Spinal cord (tissue), 10 donors: ENCODE measurements around the gene AXIN2. TPM values are rescaled to one million over a fixed set of nuclear protein-coding genes. Genes with fewer than 3 reads are reported as not detected.

Source experiments
- DNase-seq, 6 donors: peaks; one replicate each; pipeline versions ENCODE4 v3.0.0 to v3.0.0-alpha.2; 2013 to 2015; ENCODE audit warnings: low spot score in 6 of 6, low read depth in 4 of 6
- H3K27ac ChIP-seq: one replicate; pipeline ENCODE4 v1.5.1; 2013; ENCODE audit warnings: low read depth, low read length, control low read depth
- H3K27me3 ChIP-seq: one replicate; pipeline ENCODE4 v1.6.1; 2013; ENCODE audit warnings: low read length; ENCODE audit not compliant: control insufficient read depth, insufficient read depth
- H3K36me3 ChIP-seq: one replicate; pipeline ENCODE4 v1.6.1; 2013; ENCODE audit warnings: low read length; ENCODE audit not compliant: control insufficient read depth, insufficient read depth
- H3K4me1 ChIP-seq: one replicate; pipeline ENCODE4 v1.6.1; 2013; ENCODE audit warnings: low read length; ENCODE audit not compliant: control insufficient read depth, insufficient read depth
- H3K4me3 ChIP-seq: one replicate; pipeline ENCODE4 v1.5.1; 2013; ENCODE audit warnings: low read depth, low read length, control low read depth
- H3K9me3 ChIP-seq: one replicate; pipeline ENCODE4 v1.6.1; 2013; ENCODE audit warnings: low read length; ENCODE audit not compliant: control insufficient read depth, insufficient read depth
- WGBS: methylation state at CpG from one replicate; pipeline ENCODE4 v1.1.5; 2013; ENCODE audit warnings: missing lambda C conversion rate; ENCODE audit not compliant: insufficient coverage; 5-methylcytosine and 5-hydroxymethylcytosine counted together
- polyA plus RNA-seq, 2 donors: library from polyadenylated mRNA; unstranded; fragments of 120-200 nt; gene quantifications; one replicate each; pipeline ENCODE4 v1.2.1, GENCODE V29; 2013; ENCODE audit not compliant: insufficient read length in 2 of 2
- total RNA-seq, 2 donors: library from RNA; depleted of rRNA in 1 of 2; stranded (reverse); fragments of 120-200 nt in 1 of 2; fragments of >200 nt in 1 of 2; gene quantifications; one replicate each; pipeline versions ENCODE4 v1.2.3 to v1.2.4, GENCODE V29; 2013 to 2014
- donor health status: healthy.

Gene AXIN2
- total and polyA plus RNA-seq, 4 donors: 17.4 to 51.4 (median 33.4) TPM

GRCh38 chr17:65564793-65565192 lies 3.3 kb upstream of the AXIN2 start:
- 13% methylated on average over 4 of the region's 8 CpGs for WGBS
- DNase-seq: peak in 2 of 6 donors; percentile 90 to 96
- Histone ChIP-seq H3K27me3 (no peaks in the 10 kb centered on the region), H3K9me3 (no peaks in the 10 kb centered on the region), H3K36me3 (no peaks in the 10 kb centered on the region), H3K4me1 (peaks cover 31% of the 10 kb centered on the region), H3K4me3 (no peak overlapping the region), H3K27ac (peak overlapping the region; percentile 69)

- H3K4me1 ChIP-seq: peaks cover 42% of the 10 kb centered on the region
- H3K9me3 ChIP-seq: no peaks in the 10 kb centered on the region
- 47% methylated on average over 7 of the region's 9 CpGs for WGBS
- H3K27ac ChIP-seq: peak overlapping the region; percentile 90
- no peaks in the 10 kb centered on the region for H3K27me3 ChIP-seq
- DNase-seq: no peak
- H3K36me3 ChIP-seq: peaks cover 5% of the 10 kb centered on the region
- peak overlapping the region; percentile 51 for H3K4me3 ChIP-seq
Measured at GRCh38 chr17:65562206-65562531, 721 bp upstream of the AXIN2 start.

- Histone ChIP-seq H3K4me1 (peaks cover 42% of the 10 kb centered on the region), H3K27ac (peak overlapping the region; percentile 90), H3K36me3 (peaks cover 12% of the 10 kb centered on the region), H3K9me3 (no peaks in the 10 kb centered on the region), H3K4me3 (peak overlapping the region; percentile 51), H3K27me3 (no peaks in the 10 kb centered on the region)
- WGBS: under 1% methylated on average over 113 of the region's 113 CpGs
- peak in 3 of 6 donors; percentile 73 to 96 (median 92) for DNase-seq
Measured at GRCh38 chr17:65560628-65561451, 608 bp downstream of the AXIN2 start.

- peaks cover 12% of the 10 kb centered on the region for H3K36me3 ChIP-seq
- peak in 2 of 6 donors; percentile 85 to 88 for DNase-seq
- H3K27ac ChIP-seq: no peak overlapping the region
- H3K27me3 ChIP-seq: no peaks in the 10 kb centered on the region
- H3K9me3 ChIP-seq: no peaks in the 10 kb centered on the region
- under 1% methylated on average over 75 of the region's 89 CpGs for WGBS
- no peak overlapping the region for H3K4me3 ChIP-seq
- H3K4me1 ChIP-seq: peaks cover 36% of the 10 kb centered on the region
Measured at GRCh38 chr17:65559804-65560627, 1.4 kb downstream of the AXIN2 start.

- H3K36me3 ChIP-seq: peaks cover 15% of the 10 kb centered on the region
- no peak overlapping the region for H3K4me3 ChIP-seq
- DNase-seq: no peak
- no peak overlapping the region for H3K27ac ChIP-seq
- WGBS: under 1% methylated on average over 12 of the region's 13 CpGs
- H3K4me1 ChIP-seq: peaks cover 30% of the 10 kb centered on the region
- no peaks in the 10 kb centered on the region for H3K9me3 ChIP-seq
- no peaks in the 10 kb centered on the region for H3K27me3 ChIP-seq
Measured at GRCh38 chr17:65559461-65559803, 2.0 kb downstream of the AXIN2 start.

GRCh38 chr17:65558683-65559460 lies 2.6 kb downstream of the AXIN2 start:
- 0% methylated on average over 21 of the region's 29 CpGs for WGBS
- no peak overlapping the region for H3K4me3 ChIP-seq
- no peaks in the 10 kb centered on the region for H3K9me3 ChIP-seq
- H3K27ac ChIP-seq: no peak overlapping the region
- no peaks in the 10 kb centered on the region for H3K27me3 ChIP-seq
- DNase-seq: peak in 2 of 6 donors; percentile 32 to 49
- H3K36me3 ChIP-seq: peaks cover 17% of the 10 kb centered on the region
- H3K4me1 ChIP-seq: peaks cover 26% of the 10 kb centered on the region

- 14% methylated on average over 14 of the region's 15 CpGs for WGBS
- Histone ChIP-seq H3K4me3 (no peak overlapping the region), H3K27me3 (no peaks in the 10 kb centered on the region), H3K36me3 (peaks cover 17% of the 10 kb centered on the region), H3K9me3 (no peaks in the 10 kb centered on the region), H3K27ac (no peak overlapping the region), H3K4me1 (peaks cover 21% of the 10 kb centered on the region)
- no peak for DNase-seq
Measured at GRCh38 chr17:65558311-65558682, 3.2 kb downstream of the AXIN2 start.

- Histone ChIP-seq H3K27me3 (no peaks in the 10 kb centered on the region), H3K9me3 (no peaks in the 10 kb centered on the region), H3K27ac (no peak overlapping the region), H3K36me3 (peaks cover 17% of the 10 kb centered on the region), H3K4me3 (no peak overlapping the region), H3K4me1 (peaks cover 24% of the 10 kb centered on the region)
- WGBS: 37% methylated on average over 17 of the region's 21 CpGs
- peak in 1 of 6 donors; percentile 27 for DNase-seq
Measured at GRCh38 chr17:65557349-65558310, 3.8 kb downstream of the AXIN2 start.
